T-helper 1 cell (primary cell): ENCODE data around the gene ATXN7L3B.

ENCODE experiments used
- DNase-seq, 5 donors: peaks; one replicate each; pipeline ENCODE4 v3.0.0-alpha.2; 2012 to 2020

Gene ATXN7L3B

GRCh38 chr12:74551291-74551690, 13.7 kb downstream of the ATXN7L3B start:
- DNase-seq = no peak

DNA sequence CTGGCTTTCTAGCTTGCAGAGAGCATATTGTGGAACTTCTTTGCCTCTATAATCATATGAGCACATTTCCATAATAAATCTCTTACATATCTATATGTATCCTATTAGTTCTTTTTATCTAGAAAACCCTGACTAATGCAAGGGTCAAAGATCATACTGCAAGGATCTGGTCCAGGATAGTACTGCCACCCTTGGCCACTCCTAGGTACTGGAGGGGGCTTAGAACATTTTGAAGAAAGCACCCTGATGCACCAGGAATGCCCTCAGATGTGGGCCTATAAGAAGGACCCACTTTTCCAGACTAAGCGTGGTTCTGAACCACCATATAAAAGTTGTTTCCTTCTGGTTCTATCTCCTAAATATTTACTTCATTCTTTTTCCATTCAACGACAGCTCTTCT, 14.6 kb downstream of the ATXN7L3B start:
- no peak for DNase-seq

DNA sequence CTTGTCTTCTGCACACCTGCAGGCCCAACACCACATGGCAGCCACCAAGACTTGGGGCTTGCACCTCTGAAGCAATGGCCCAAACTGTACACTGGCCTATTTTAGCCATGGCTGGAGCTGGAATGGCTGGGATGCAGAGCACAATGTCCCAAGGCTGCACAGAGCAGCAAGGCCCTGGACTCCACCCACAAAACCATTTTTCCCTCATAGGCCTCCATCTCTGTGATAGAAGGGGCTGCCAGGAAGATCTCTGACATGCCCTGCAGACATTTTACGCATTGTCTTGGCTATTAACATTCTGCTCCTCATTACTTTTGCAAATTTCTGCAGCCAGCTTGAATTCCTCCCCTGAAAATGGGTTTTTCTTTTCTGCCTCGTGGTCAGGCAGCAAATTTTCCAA, 22.1 kb downstream of the ATXN7L3B start:
- no peak for DNase-seq

- no peak for DNase-seq
Measured at GRCh38 chr12:74563927-74564326, 26.3 kb downstream of the ATXN7L3B start.

- no peak for DNase-seq
Measured at GRCh38 chr12:74578486-74578885, 40.9 kb downstream of the ATXN7L3B start.

GRCh38 chr12:74579446-74579845, 41.8 kb downstream of the ATXN7L3B start:
- no peak for DNase-seq

GRCh38 chr12:74579981-74580380, 42.3 kb downstream of the ATXN7L3B start:
- no peak for DNase-seq

DNA sequence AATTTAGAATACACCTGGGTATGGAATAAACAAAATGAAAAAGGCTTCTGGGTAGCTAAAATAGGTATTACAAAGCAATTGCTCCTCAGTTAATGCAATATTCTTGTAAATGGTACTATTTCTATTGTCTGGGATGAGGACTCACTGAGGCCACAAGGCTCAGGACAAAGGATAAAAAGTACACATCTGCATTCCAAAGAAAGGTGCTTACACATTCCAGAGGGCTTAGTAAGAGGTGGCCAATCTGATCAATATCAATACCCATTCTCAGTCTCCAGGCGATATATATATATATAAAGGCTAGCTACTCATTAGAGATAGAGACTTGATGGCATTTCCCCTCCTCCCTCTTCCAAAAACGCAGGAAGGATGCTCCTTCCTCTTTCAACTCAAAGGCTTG, 43.8 kb downstream of the ATXN7L3B start:
- no peak for DNase-seq

- no peak for DNase-seq
Measured at GRCh38 chr12:74584483-74585062, 46.9 kb downstream of the ATXN7L3B start.

DNA sequence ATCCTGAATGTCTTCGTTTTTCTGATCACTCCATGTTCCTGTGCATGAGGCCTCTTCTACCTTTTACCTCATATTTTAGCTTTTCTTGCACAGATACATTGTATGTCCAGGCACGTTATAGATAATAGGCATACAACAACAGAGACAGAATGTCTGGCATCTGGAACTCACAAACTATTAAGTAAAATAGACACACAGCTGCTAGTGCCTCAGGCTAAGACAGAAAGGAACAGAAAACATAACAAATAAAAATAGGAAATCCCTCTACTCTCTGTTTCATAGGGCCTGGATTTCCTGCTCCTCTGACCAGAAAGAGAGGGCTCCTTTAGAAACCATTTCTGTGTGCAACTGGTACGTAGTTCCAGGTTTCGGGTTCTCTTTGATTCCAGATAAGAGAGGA, 48.6 kb downstream of the ATXN7L3B start:
- no peak for DNase-seq
